Smooth muscle cell (in vitro differentiated cells): Measurements from ENCODE around the gene HOXC10. TPM values are rescaled to one million over a fixed set of nuclear protein-coding genes. Genes with fewer than 3 reads are reported as not detected.

Experiments
- DNase-seq: peaks from one replicate; lab custom pipeline; 2025; ENCODE audit not compliant: unreplicated experiment; lab: John Stamatoyannopoulos, UW
- H2AFZ ChIP-seq: fragments of 200-600 bp; sonication (generic); 2 replicates; pipeline ENCODE4 v1.6.0; 2016; ENCODE audit warnings: antibody characterized with exemption, low read depth, mild to moderate bottlenecking
- H3F3A ChIP-seq: fragments of 200-600 bp; sonication (generic); 2 replicates; pipeline ENCODE4 v1.6.0; 2017; ENCODE audit warnings: antibody characterized with exemption, low read depth
- H3K27ac ChIP-seq: fragments of 200-600 bp; sonication (generic); 2 replicates; pipeline ENCODE4 v1.5.1; 2016; ENCODE audit warnings: low read depth, mild to moderate bottlenecking
- H3K27me3 ChIP-seq: fragments of 200-600 bp; sonication (generic); 2 replicates; pipeline ENCODE4 v1.6.1; 2016; ENCODE audit warnings: low read depth, mild to moderate bottlenecking
- H3K36me3 ChIP-seq: fragments of 200-600 bp; sonication (generic); 2 replicates; pipeline ENCODE4 v1.5.1; 2016; ENCODE audit warnings: low read depth
- H3K4me1 ChIP-seq: fragments of 200-600 bp; sonication (generic); 2 replicates; pipeline ENCODE4 v1.5.1; 2016; ENCODE audit warnings: low read depth
- H3K4me2 ChIP-seq: fragments of 200-600 bp; sonication (generic); 2 replicates; pipeline ENCODE4 v1.6.0; 2016; ENCODE audit warnings: mild to moderate bottlenecking
- H3K4me3 ChIP-seq: fragments of 200-600 bp; sonication (generic); 2 replicates; pipeline ENCODE4 v1.5.1; 2016; ENCODE audit warnings: mild to moderate bottlenecking
- H3K79me2 ChIP-seq: fragments of 200-600 bp; sonication (generic); 2 replicates; pipeline ENCODE4 v1.6.0; 2016; ENCODE audit warnings: low read depth, mild to moderate bottlenecking
- H3K9ac ChIP-seq: fragments of 200-600 bp; sonication (generic); 2 replicates; pipeline ENCODE4 v1.6.0; 2016; ENCODE audit warnings: low read depth
- H3K9me3 ChIP-seq: fragments of 200-600 bp; sonication (generic); replicated peaks from 2 replicates; pipeline ENCODE4 v1.5.1; 2016; ENCODE audit warnings: low read depth
- H4K20me1 ChIP-seq: fragments of 200-600 bp; sonication (generic); 2 replicates; pipeline ENCODE4 v1.6.0; 2016; ENCODE audit warnings: low read depth
- WGBS: methylation state at CpG from one replicate; pipeline ENCODE4 v1.1.7; 2016; ENCODE audit warnings: low lambda C conversion rate; 5-methylcytosine and 5-hydroxymethylcytosine counted together
- polyA plus RNA-seq: library from polyadenylated mRNA; unstranded; fragments of >200 nt; fragmentation: Nextera tagmentation; extraction: Ambion mirVana; gene quantifications from 2 replicates; pipeline ENCODE4 v1.2.1, GENCODE V29; 2016
- total RNA-seq: library from RNA; depleted of rRNA; stranded (reverse); fragments of >200 nt; gene quantifications from 2 replicates; pipeline ENCODE4 v1.2.3, GENCODE V29; 2014
- TF ChIP-seq, protein P1 (sequence below): fragments of 200-600 bp; sonication (generic); IDR thresholded peaks from 2 replicates; pipeline ENCODE4 v1.5.1; 2017; ENCODE audit warnings: borderline replicate concordance, mild to moderate bottlenecking, antibody characterized with exemption; ENCODE audit not compliant: insufficient read depth, poor library complexity, severe bottlenecking

Gene HOXC10
- total and polyA plus RNA-seq, 2 experiments from 2014 or later, result 0.66 TPM; not detected in 1

DNA sequence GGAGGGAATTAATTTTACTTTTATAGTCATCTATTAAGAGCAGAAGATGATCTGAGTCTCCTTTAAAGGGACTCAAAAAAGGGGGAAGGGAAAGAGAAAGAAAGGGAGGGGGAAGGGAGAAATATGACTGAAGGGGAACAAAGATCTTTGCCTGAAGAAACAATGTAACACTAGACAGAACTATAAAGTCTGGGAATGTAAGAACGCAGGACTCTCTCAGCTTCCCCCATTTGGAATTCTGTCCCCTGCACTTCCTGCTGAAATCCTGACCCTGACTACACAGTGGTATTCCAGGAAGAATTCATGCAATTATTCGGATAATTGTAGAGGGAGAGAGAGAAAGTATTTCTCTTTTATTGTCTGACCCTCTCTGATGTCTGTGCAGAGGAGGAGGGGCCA lies 20.6 kb upstream of the HOXC10 start:
- H3K9ac ChIP-seq, result no peak overlapping the region
- TF ChIP-seq, protein P1, sequence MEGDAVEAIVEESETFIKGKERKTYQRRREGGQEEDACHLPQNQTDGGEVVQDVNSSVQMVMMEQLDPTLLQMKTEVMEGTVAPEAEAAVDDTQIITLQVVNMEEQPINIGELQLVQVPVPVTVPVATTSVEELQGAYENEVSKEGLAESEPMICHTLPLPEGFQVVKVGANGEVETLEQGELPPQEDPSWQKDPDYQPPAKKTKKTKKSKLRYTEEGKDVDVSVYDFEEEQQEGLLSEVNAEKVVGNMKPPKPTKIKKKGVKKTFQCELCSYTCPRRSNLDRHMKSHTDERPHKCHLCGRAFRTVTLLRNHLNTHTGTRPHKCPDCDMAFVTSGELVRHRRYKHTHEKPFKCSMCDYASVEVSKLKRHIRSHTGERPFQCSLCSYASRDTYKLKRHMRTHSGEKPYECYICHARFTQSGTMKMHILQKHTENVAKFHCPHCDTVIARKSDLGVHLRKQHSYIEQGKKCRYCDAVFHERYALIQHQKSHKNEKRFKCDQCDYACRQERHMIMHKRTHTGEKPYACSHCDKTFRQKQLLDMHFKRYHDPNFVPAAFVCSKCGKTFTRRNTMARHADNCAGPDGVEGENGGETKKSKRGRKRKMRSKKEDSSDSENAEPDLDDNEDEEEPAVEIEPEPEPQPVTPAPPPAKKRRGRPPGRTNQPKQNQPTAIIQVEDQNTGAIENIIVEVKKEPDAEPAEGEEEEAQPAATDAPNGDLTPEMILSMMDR, result no peak
- no peak overlapping the region for H2AFZ ChIP-seq
- H3K9me3 ChIP-seq, result no peaks in the 10 kb centered on the region
- no peaks in the 10 kb centered on the region for H3F3A ChIP-seq
- WGBS, result 9% methylated on average over 2 of the region's 2 CpGs
- peaks cover 100% of the 10 kb centered on the region for H3K27me3 ChIP-seq
- DNase-seq, result no peak
- no peaks in the 10 kb centered on the region for H3K36me3 ChIP-seq
- H3K79me2 ChIP-seq, result no peaks in the 10 kb centered on the region
- H3K4me1 ChIP-seq, result no peaks in the 10 kb centered on the region
- H3K4me3 ChIP-seq, result no peak overlapping the region
- H3K27ac ChIP-seq, result no peak overlapping the region
- H3K4me2 ChIP-seq, result no peak overlapping the region
- no peaks in the 10 kb centered on the region for H4K20me1 ChIP-seq

DNA sequence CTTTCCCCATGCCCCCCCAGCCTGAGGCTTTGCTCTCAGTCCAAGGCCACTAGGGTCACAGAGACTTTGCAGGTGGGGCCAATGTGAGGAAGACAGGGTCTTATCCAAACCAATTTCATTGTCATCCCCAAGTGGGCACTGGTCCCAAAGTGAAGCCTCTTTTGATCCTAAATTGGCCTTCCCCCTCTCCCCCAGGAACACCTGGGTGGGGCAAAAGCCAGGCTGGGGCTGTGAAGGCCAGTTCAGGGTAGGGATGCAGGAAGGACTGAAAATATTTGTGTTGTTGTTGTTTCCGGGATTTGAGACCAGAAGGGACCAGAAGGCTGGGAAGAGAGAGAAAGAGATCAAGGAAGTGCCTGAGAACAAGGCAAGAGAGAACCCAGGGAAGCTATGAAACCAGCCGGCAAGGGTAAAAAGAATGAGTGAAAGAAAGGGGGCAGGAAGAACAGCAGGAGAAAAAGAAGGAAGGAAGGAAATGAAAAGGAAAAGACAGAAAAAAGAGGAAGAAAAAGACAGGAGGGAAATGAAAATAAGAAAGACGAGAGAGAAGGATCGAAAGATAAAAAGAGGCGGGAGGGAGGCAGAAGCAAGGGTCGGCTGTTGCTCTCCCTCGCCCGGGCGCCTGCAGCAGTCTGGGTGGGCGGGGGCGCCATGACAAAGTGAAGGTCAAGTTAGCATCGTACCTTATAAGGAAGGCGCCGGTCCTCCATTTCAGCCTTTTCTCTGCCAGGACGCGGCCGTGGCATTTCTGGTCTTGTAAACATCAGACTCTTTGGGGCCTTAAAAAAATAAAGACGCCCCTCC lies 19.5 kb upstream of the HOXC10 start:
- Histone ChIP-seq H4K20me1 (no peaks in the 10 kb centered on the region), H3K79me2 (no peaks in the 10 kb centered on the region), H3K36me3 (no peaks in the 10 kb centered on the region), H3K27me3 (peaks cover 100% of the 10 kb centered on the region), H2AFZ (peak overlapping the region; percentile 68), H3K4me3 (peak overlapping the region; percentile 30), H3K9me3 (no peaks in the 10 kb centered on the region), H3F3A (no peaks in the 10 kb centered on the region), H3K4me1 (no peaks in the 10 kb centered on the region), H3K9ac (no peak overlapping the region), H3K4me2 (peak overlapping the region; percentile 63), H3K27ac (no peak overlapping the region)
- no peak for DNase-seq
- TF ChIP-seq, protein P1, result no peak
- WGBS, result 3% methylated on average over 18 of the region's 18 CpGs

DNA sequence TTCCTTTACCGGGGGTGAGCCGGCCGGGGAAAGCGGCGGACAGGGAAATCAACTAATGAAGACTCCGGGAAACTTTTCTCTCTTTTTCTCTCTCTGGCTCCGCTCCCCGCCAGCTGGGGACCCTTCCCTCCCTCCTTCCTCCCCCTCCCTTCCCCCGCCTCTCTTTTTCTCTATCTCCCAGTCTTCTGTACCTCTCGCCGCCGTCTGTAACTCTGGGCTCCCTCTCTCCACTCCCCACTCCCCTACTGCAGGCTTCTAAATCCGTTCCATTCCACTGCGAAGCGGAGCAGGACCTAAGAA lies 18.9 kb upstream of the HOXC10 start:
- no peak for DNase-seq
- 4% methylated on average over 11 of the region's 15 CpGs for WGBS
- H2AFZ ChIP-seq, result peak overlapping the region; percentile 68
- peak overlapping the region; percentile 63 for H3K4me2 ChIP-seq
- no peak overlapping the region for H3K9ac ChIP-seq
- no peaks in the 10 kb centered on the region for H3K36me3 ChIP-seq
- no peaks in the 10 kb centered on the region for H3K79me2 ChIP-seq
- H3K4me1 ChIP-seq, result no peaks in the 10 kb centered on the region
- H3K4me3 ChIP-seq, result peak overlapping the region; percentile 30
- no peaks in the 10 kb centered on the region for H4K20me1 ChIP-seq
- H3K9me3 ChIP-seq, result no peaks in the 10 kb centered on the region
- H3K27ac ChIP-seq, result no peak overlapping the region
- TF ChIP-seq, protein P1, result no peak
- H3F3A ChIP-seq, result no peaks in the 10 kb centered on the region
- H3K27me3 ChIP-seq, result peaks cover 100% of the 10 kb centered on the region
